Natural killer cell treated with Interleukin-12 subunit alpha and Interleukin-12 subunit beta and Interleukin-15 and Interleukin-18, amount 100 ng/mL, for 72 hours (primary cell): ENCODE data around the gene TNFSF11. TPM values are rescaled to one million over a fixed set of nuclear protein-coding genes. Genes with fewer than 3 reads are reported as not detected.

Source experiments
- ATAC-seq, 2 donors: fragments of 150-1000 bp; cut with Tn5 transposase in 1 of 2; sonication (Bioruptor Pico), chemical (Tn5 transposase) in 1 of 2; 2 replicates each; pipeline ENCODE4 v1.10.0; 2021
- DNase-seq: peaks from one replicate; pipeline ENCODE4 v3.0.0; 2022; ENCODE audit warnings: low spot score
- H3K27ac Mint-ChIP-seq, 2 donors: 1 replicate in 1 of 2; 2 replicates in 1 of 2; pipeline ENCODE4 v1.8.0; 2022; ENCODE audit warnings: mixed read lengths in 2 of 2, mild to moderate bottlenecking in 1 of 2, moderate library complexity in 1 of 2
- H3K27me3 Mint-ChIP-seq, 2 donors: 1 replicate in 1 of 2; 2 replicates in 1 of 2; pipeline ENCODE4 v1.8.0; 2022; ENCODE audit warnings: mixed read lengths in 2 of 2
- H3K36me3 Mint-ChIP-seq: one replicate; pipeline ENCODE4 v1.8.0; 2022; ENCODE audit warnings: mixed read lengths
- H3K4me1 Mint-ChIP-seq, 2 donors: 1 replicate in 1 of 2; 2 replicates in 1 of 2; pipeline ENCODE4 v1.8.0; 2022; ENCODE audit warnings: low read depth in 2 of 2, mixed read lengths in 2 of 2, mild to moderate bottlenecking in 1 of 2
- H3K4me3 Mint-ChIP-seq: one replicate; pipeline ENCODE4 v1.8.0; 2022; ENCODE audit warnings: mixed read lengths
- H3K9me3 Mint-ChIP-seq: 2 replicates; pipeline ENCODE4 v1.8.0; 2022; ENCODE audit warnings: mixed read lengths
- total RNA-seq, 2 donors: library from RNA; stranded (reverse); gene quantifications; one replicate each; pipeline ENCODE4 v1.2.3, GENCODE V29; 2022

TNFSF11 gene
- total RNA-seq, 2 donors from 2014 or later = 2.3 to 2.8 TPM

GRCh38 chr13:42574435-42575311 lies 721 bp downstream of the TNFSF11 start:
- peaks cover 28 to 37% of the 10 kb centered on the region in 2 donors for H3K4me1 Mint-ChIP-seq
- H3K27me3 Mint-ChIP-seq = peaks cover 15 to 48% of the 10 kb centered on the region in 2 donors
- H3K9me3 Mint-ChIP-seq = no peaks in the 10 kb centered on the region
- H3K27ac Mint-ChIP-seq = peak overlapping the region; percentile 12 to 20
- peak overlapping the region; percentile 85 for H3K4me3 Mint-ChIP-seq
- H3K36me3 Mint-ChIP-seq = no peaks in the 10 kb centered on the region
- DNase-seq (peak; percentile 65), ATAC-seq (peak; percentile 85 to 87)

GRCh38 chr13:42575938-42576337 lies 2.0 kb downstream of the TNFSF11 start:
- DNase-seq (no peak), ATAC-seq (no peak)
- Mint-ChIP-seq H3K4me3 (peak overlapping the region; percentile 85), H3K27ac (peak overlapping the region; percentile 12 to 20), H3K27me3 (peaks cover 15 to 45% of the 10 kb centered on the region in 2 donors), H3K36me3 (no peaks in the 10 kb centered on the region), H3K9me3 (no peaks in the 10 kb centered on the region), H3K4me1 (peaks cover 37 to 47% of the 10 kb centered on the region in 2 donors)

DNA sequence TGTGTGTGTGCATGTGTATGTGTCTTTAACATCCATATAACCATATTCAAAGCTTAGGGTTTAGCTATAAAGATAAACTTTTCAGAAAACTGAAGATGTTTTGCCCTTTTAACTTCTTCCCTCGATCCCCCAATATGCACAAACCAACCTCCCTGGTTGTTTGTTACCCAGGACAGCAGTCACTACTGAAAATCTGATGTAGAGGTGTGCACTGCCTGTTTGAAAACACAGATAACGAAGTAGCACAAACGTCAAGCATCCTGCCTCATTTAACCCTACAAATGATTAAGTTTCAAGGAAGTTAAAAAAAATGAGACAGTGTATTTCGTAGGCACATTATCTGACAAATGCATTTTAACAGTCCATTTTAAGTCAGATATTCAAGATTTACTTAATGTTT lies 3.6 kb downstream of the TNFSF11 start:
- H3K4me3 Mint-ChIP-seq = peak overlapping the region; percentile 41
- peak overlapping the region; percentile 38 to 51 for H3K27ac Mint-ChIP-seq
- DNase-seq (no peak), ATAC-seq (no peak)
- H3K36me3 Mint-ChIP-seq = no peaks in the 10 kb centered on the region
- no peaks in the 10 kb centered on the region for H3K9me3 Mint-ChIP-seq
- H3K4me1 Mint-ChIP-seq = peaks cover 48 to 59% of the 10 kb centered on the region in 2 donors
- H3K27me3 Mint-ChIP-seq = peaks cover 15 to 42% of the 10 kb centered on the region in 2 donors

GRCh38 chr13:42580644-42581043 lies 6.7 kb downstream of the TNFSF11 start:
- Mint-ChIP-seq H3K9me3 (no peaks in the 10 kb centered on the region), H3K36me3 (no peaks in the 10 kb centered on the region), H3K27ac (peak overlapping the region; percentile 66 to 87), H3K27me3 (peaks cover 12 to 32% of the 10 kb centered on the region in 2 donors), H3K4me1 (peaks cover 36 to 47% of the 10 kb centered on the region in 2 donors), H3K4me3 (peak overlapping the region; percentile 60)
- DNase-seq (peak; percentile 75), ATAC-seq (peak; percentile 84 to 85)

GRCh38 chr13:42581427-42581826 lies 7.5 kb downstream of the TNFSF11 start:
- H3K27me3 Mint-ChIP-seq = peaks cover 8 to 24% of the 10 kb centered on the region in 2 donors
- peaks cover 30 to 39% of the 10 kb centered on the region in 2 donors for H3K4me1 Mint-ChIP-seq
- H3K9me3 Mint-ChIP-seq = no peaks in the 10 kb centered on the region
- peak; percentile 91 to 92 for ATAC-seq
- no peaks in the 10 kb centered on the region for H3K36me3 Mint-ChIP-seq
- peak overlapping the region; percentile 60 for H3K4me3 Mint-ChIP-seq
- DNase-seq = no peak
- H3K27ac Mint-ChIP-seq = peak overlapping the region; percentile 66 to 87

GRCh38 chr13:42591602-42592001 lies 17.6 kb downstream of the TNFSF11 start:
- DNase-seq (no peak), ATAC-seq (no peak)
- Mint-ChIP-seq H3K4me1 (peaks cover 9 to 22% of the 10 kb centered on the region in 2 donors), H3K27me3 (peaks cover 2 to 30% of the 10 kb centered on the region in 2 donors), H3K27ac (peak overlapping the region in 1 of 2 donors; percentile 32), H3K36me3 (no peaks in the 10 kb centered on the region), H3K4me3 (no peak overlapping the region), H3K9me3 (no peaks in the 10 kb centered on the region)

DNA sequence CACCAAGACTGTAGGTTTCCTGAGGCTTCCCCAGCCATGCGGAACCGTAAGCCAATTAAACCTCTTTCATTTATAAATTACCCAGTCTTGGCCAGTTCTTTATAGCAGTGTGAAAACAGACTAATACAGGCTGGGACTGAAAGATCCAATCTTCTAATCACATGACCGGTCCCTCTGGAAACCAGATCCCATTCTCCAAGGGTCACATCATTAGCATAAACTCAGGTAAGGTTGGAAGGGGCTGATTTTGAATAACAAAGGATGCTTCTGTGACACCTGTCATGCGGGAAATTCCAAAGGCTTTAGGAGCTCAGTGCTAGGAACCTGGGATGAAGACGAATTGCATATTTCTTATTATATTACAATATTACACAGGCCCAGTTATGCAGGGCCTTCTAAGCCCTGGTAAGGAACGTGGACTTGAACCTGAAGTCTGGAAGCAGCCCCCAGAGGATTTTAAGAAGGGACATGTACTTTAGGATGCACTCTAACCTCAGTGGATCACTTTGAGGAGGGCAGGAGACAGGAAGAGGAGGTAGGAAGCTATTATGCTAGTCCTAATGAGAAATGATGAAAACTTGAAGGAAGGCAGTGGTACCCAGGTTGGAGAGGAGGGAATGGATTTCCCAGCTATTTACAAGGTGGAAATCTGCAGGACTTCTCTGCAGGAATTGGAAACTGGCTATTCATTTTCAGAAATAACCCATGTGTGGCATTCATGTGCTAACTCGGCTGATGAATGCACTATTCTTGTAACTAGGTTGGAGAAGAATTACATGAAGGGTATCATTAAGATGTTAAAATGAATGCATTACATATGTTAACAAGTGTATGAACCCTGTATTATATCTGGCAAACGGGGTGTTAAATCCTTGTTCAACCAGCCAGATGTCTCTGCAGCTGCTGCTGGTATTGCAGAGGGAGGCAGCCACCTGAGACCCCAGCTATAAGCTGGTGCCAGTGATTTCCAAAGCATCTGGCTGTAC lies 19.3 kb downstream of the TNFSF11 start:
- no peak overlapping the region for H3K27ac Mint-ChIP-seq
- DNase-seq (no peak), ATAC-seq (no peak)
- no peaks in the 10 kb centered on the region for H3K9me3 Mint-ChIP-seq
- H3K4me1 Mint-ChIP-seq = peaks cover 9 to 17% of the 10 kb centered on the region in 2 donors
- no peaks in the 10 kb centered on the region for H3K36me3 Mint-ChIP-seq
- H3K4me3 Mint-ChIP-seq = no peak overlapping the region
- peaks cover 2 to 30% of the 10 kb centered on the region in 2 donors for H3K27me3 Mint-ChIP-seq

DNA sequence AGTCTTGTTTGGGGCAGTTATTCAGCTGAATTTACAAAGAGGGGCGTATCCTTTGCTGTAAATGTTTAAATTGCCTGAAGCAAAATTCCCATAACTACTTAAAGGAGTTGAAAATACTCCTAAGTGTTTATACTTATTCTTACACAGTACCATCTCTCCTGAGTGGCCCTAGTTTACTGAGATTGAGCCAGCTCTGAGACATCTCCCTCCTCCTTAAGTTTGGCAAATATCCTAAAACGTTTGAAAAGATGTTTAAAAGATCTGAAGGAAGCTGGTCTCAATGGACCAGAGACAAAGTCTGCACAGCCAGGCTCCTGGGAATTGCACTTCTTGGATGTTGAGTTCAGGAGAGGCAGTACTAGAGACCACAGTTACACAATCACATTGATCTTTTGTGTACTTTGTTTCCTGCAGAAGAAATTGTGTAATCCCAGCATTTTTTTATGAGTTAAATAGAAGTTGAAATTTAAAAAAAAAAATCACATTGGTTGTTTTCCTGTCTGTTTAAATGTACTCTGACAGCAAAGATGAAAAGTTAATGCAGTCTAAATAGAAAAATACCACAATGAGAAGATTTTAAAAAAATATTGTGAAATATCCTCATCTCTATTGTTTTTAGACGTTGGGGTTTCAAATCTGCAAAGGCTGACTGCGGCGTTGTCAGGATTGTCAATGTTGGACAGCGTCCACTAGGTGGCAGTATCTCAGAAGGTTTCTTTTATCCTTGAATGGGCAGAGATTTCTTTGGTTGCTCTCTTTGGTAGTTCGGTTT lies 20.7 kb downstream of the TNFSF11 start:
- H3K36me3 Mint-ChIP-seq = no peaks in the 10 kb centered on the region
- H3K27me3 Mint-ChIP-seq = peaks cover 2 to 20% of the 10 kb centered on the region in 2 donors
- DNase-seq (peak; percentile 66), ATAC-seq (peak; percentile 61 to 72)
- H3K9me3 Mint-ChIP-seq = no peaks in the 10 kb centered on the region
- no peak overlapping the region for H3K4me3 Mint-ChIP-seq
- H3K4me1 Mint-ChIP-seq = peaks cover 9 to 11% of the 10 kb centered on the region in 2 donors
- peak overlapping the region in 1 of 2 donors; percentile 81 for H3K27ac Mint-ChIP-seq

DNA sequence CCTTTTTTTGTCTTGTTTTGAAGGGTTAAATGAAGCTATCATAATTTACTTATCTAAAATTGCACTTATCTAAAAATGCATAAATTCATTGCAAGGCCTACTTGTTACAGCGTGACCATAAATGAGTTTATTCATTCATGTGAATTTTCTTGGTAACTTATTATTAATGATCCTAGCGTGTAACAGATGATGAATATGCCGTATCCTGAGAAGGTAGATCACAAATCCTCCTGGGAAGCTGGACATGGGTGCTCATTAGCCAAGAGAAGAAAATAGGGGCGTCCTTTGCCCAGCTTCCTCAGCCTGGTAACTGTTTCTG lies 21.3 kb downstream of the TNFSF11 start:
- no peaks in the 10 kb centered on the region for H3K36me3 Mint-ChIP-seq
- no peak for DNase-seq
- H3K4me1 Mint-ChIP-seq = peaks cover 9 to 11% of the 10 kb centered on the region in 2 donors
- H3K27me3 Mint-ChIP-seq = peaks cover 2 to 20% of the 10 kb centered on the region in 2 donors
- no peaks in the 10 kb centered on the region for H3K9me3 Mint-ChIP-seq
- no peak overlapping the region for H3K4me3 Mint-ChIP-seq
- peak overlapping the region in 1 of 2 donors; percentile 81 for H3K27ac Mint-ChIP-seq
- no peak for ATAC-seq

DNA sequence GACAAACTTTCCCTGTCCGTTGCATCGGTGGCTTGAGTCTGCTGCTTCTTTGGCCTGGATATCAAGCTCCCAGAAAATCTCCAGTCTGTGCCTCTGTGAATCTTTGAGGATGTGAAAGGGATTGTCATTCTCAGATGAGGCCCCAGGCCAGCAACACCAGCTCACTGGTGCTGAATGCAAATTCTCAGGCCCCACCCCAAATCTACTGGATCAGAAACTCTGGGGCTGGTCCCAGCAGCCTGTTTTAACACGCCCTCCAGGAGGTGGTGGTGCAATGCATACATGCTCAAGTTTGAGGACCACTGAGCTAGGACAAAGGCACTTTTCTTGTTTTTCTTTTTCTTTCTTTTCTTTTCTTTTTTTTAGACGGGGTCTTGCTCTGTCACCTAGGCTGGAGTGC lies 23.6 kb downstream of the TNFSF11 start:
- DNase-seq (no peak), ATAC-seq (no peak)
- Mint-ChIP-seq H3K4me3 (no peak overlapping the region), H3K27ac (no peak overlapping the region), H3K27me3 (peaks cover 0 to 7% of the 10 kb centered on the region in 2 donors), H3K36me3 (no peaks in the 10 kb centered on the region), H3K9me3 (no peaks in the 10 kb centered on the region), H3K4me1 (peaks cover 9 to 15% of the 10 kb centered on the region in 2 donors)

DNA sequence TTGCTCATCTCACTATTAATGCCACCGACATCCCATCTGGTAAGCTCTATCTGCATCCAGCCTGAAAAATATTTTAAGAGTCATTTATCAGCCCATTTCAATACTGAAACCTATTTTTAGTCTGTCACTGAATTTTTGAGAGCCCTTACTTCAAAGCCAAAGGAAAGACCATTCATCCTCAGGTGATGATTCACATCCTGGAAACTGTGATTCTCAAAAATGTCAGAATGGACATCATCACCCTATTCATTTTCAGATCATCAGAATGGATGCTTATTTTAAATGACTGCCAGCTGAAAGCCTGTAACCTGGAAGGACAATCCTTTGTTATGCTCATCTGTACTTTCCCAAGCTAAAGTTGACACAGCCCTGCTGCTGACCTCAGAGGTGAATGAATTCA lies 27.0 kb downstream of the TNFSF11 start:
- ATAC-seq (no peak), DNase-seq (no peak)
- Mint-ChIP-seq H3K36me3 (no peaks in the 10 kb centered on the region), H3K27me3 (no peaks in the 10 kb centered on the region), H3K27ac (no peak overlapping the region), H3K4me1 (peaks cover 0 to 6% of the 10 kb centered on the region in 2 donors), H3K4me3 (no peak overlapping the region), H3K9me3 (no peaks in the 10 kb centered on the region)

DNA sequence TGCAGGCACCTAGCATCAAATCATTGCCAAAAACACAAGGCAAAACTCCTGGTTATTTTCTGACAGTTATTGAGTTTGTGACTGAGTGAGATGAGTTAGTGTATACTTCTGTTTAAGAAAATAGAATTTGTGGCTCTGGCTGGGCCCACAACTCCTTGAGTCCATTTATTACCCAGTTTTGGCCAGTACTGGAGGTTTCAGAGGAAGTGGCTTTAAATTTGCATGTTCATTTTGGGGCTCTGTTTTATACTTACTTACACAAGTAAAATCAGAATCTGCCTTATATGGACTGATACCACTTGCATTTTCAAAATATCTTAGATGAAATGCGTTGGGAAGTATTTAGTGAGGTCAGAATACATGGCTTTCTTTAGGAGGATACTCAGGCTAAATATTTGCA lies 29.0 kb downstream of the TNFSF11 start:
- peaks cover 0 to 12% of the 10 kb centered on the region in 2 donors for H3K27me3 Mint-ChIP-seq
- H3K27ac Mint-ChIP-seq = no peak overlapping the region
- H3K4me1 Mint-ChIP-seq = peaks cover 0 to 6% of the 10 kb centered on the region in 2 donors
- no peaks in the 10 kb centered on the region for H3K9me3 Mint-ChIP-seq
- no peak overlapping the region for H3K4me3 Mint-ChIP-seq
- ATAC-seq (no peak), DNase-seq (no peak)
- H3K36me3 Mint-ChIP-seq = no peaks in the 10 kb centered on the region

- H3K4me1 Mint-ChIP-seq = peaks cover 0 to 6% of the 10 kb centered on the region in 2 donors
- DNase-seq (no peak), ATAC-seq (no peak)
- no peak overlapping the region for H3K27ac Mint-ChIP-seq
- H3K4me3 Mint-ChIP-seq = no peak overlapping the region
- H3K9me3 Mint-ChIP-seq = no peaks in the 10 kb centered on the region
- no peaks in the 10 kb centered on the region for H3K36me3 Mint-ChIP-seq
- peaks cover 0 to 17% of the 10 kb centered on the region in 2 donors for H3K27me3 Mint-ChIP-seq
Observed at GRCh38 chr13:42603571-42603970, 29.6 kb downstream of the TNFSF11 start.
